ENCODE measurements around the gene SLC25A44. TPM values are rescaled to one million over a fixed set of nuclear protein-coding genes. Genes with fewer than 3 reads are reported as not detected.

The SLC25A44 gene
- total RNA-seq, 1 donor from 2014 or later = 5.8 TPM

DNA sequence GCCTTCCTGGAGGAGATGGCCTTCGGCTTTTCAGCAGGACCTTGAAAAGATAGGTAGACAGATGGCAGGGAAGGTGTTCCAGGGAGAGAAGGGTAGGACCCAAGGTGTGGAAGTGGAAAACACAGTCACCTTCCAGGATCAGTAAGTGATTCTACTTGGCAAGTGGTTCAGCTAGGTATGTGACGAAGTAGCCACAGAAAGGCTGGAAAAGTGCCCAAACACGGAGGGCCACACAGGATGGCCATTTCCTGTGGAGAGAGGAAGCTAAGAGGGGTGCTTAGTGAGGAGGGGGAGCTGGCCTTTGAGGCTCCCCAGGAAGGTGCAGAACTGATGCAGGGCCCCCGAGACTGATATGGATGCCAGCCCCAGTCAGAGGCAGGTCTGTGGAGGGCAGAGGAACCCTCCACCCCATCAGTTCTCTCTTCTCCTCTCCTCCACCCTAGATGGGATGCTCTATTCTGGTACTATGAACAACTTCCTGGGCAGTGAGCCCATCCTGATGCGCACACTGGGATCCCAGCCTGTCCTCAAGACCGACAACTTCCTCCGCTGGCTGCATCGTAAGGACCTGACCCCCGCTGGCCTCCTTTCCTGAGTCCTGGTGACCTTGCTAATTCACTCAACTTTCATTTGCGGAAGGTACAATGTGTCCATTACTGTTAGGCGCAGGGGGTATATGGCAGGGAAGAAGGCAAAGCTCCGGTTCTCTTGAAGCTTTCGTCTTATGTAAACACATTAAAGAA, 33.7 kb upstream of the SLC25A44 start:
- no peaks in the 10 kb centered on the region for H3K27me3 ChIP-seq (ENCODE audit: control insufficient read depth, insufficient read depth, low read length)
- no peak for FAIRE-seq
- peaks cover 9% of the 10 kb centered on the region for H3K36me3 ChIP-seq (ENCODE audit: control insufficient read depth, insufficient read depth, low read length)
- no peak overlapping the region for H3K4me3 ChIP-seq (ENCODE audit: low read depth, low read length)
- TF ChIP-seq, protein P1, sequence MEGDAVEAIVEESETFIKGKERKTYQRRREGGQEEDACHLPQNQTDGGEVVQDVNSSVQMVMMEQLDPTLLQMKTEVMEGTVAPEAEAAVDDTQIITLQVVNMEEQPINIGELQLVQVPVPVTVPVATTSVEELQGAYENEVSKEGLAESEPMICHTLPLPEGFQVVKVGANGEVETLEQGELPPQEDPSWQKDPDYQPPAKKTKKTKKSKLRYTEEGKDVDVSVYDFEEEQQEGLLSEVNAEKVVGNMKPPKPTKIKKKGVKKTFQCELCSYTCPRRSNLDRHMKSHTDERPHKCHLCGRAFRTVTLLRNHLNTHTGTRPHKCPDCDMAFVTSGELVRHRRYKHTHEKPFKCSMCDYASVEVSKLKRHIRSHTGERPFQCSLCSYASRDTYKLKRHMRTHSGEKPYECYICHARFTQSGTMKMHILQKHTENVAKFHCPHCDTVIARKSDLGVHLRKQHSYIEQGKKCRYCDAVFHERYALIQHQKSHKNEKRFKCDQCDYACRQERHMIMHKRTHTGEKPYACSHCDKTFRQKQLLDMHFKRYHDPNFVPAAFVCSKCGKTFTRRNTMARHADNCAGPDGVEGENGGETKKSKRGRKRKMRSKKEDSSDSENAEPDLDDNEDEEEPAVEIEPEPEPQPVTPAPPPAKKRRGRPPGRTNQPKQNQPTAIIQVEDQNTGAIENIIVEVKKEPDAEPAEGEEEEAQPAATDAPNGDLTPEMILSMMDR (IDR thresholded peaks at IDR 0.05; ENCODE audit: insufficient read depth, low read length, severe bottlenecking) = no peak
- DNase-seq (ENCODE audit: low read depth) = no peak

DNA sequence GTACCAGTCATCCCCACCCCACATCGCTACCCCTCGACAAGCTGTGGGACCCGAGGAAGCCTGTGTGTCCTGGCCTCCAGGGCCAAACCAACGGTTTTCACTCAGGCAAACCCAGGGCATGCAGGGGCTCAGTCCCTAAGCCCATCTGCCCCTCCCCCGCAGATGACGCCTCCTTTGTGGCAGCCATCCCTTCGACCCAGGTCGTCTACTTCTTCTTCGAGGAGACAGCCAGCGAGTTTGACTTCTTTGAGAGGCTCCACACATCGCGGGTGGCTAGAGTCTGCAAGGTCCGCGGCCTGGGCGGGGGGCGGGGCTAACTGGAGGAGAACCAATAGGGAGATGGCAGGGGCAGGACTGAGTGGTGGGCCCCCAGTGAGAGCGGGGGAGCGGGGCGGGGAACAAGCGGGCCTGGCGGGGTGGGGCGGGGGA, 33.1 kb upstream of the SLC25A44 start:
- FAIRE-seq = no peak
- no peaks in the 10 kb centered on the region for H3K27me3 ChIP-seq (ENCODE audit: control insufficient read depth, insufficient read depth, low read length)
- peaks cover 8% of the 10 kb centered on the region for H3K36me3 ChIP-seq (ENCODE audit: control insufficient read depth, insufficient read depth, low read length)

DNA sequence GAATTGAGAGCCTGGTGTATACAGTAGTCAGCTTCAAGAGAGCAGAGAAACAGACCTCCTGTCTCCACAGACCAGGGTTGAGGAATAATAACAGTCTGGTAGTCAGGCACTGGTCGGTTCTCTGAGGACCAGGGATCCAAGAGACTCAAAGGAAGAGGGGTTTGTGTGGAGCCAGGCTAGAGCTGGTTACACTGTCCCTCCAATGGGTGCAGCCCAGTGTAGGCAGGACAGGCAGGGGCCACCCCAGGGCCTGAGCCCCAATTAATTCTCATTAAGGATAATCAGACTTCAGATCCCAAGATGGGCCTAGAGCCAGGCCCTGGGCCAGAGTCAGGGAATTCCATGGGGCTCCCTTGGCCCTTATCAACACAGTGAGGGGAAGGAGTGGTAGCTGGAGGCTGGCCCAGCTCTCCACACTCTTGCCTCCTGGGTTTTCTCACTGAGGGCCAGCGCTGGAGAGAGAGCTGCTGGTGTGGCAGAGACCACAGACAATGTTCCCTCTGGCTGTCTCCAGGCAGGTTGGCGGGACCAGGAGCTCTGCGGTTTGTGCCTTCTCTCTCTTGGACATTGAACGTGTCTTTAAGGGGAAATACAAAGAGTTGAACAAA, 31.4 kb upstream of the SLC25A44 start:
- no peaks in the 10 kb centered on the region for H3K27me3 ChIP-seq (ENCODE audit: control insufficient read depth, insufficient read depth, low read length)
- FAIRE-seq (no peak), DNase-seq (ENCODE audit: low read depth) (no peak)
- no peak overlapping the region for H3K4me3 ChIP-seq (ENCODE audit: low read depth, low read length)
- peaks cover 5% of the 10 kb centered on the region for H3K36me3 ChIP-seq (ENCODE audit: control insufficient read depth, insufficient read depth, low read length)
- TF ChIP-seq, protein P1 (IDR thresholded peaks at IDR 0.05; ENCODE audit: insufficient read depth, low read length, severe bottlenecking) = no peak

More for the DNA sequence above, 33.1 kb upstream of the SLC25A44 start:
- H3K4me3 ChIP-seq (ENCODE audit: low read depth, low read length) = no peak overlapping the region
- TF ChIP-seq, protein P1 (IDR thresholded peaks at IDR 0.05; ENCODE audit: insufficient read depth, low read length, severe bottlenecking) = no peak
- DNase-seq (ENCODE audit: low read depth) = no peak

DNA sequence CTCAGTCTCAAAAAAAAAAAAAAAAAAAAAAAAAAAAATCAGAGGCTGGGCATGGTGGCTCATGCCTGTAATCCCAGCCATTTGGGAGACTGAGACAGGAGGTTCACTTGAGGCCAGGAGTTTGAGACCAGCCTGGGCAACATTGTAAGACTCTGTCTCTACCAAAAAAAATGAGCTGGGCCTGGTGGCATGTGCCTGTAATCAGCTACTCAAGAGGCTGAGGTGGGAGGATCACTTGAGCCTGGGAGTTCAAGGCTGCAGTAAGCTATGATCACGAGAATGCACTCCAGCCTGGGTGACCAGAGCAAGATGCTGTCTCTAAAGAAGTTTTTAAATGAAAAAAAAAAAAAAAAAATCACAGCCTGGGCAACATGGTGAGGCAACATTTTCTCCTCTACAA, 30.2 kb upstream of the SLC25A44 start:
- DNase-seq (ENCODE audit: low read depth) (no peak), FAIRE-seq (no peak)
- H3K36me3 ChIP-seq (ENCODE audit: control insufficient read depth, insufficient read depth, low read length) = peaks cover 3% of the 10 kb centered on the region
- H3K27me3 ChIP-seq (ENCODE audit: control insufficient read depth, insufficient read depth, low read length) = no peaks in the 10 kb centered on the region
- H3K4me3 ChIP-seq (ENCODE audit: low read depth, low read length) = no peak overlapping the region
- TF ChIP-seq, protein P1 (IDR thresholded peaks at IDR 0.05; ENCODE audit: insufficient read depth, low read length, severe bottlenecking) = no peak

DNA sequence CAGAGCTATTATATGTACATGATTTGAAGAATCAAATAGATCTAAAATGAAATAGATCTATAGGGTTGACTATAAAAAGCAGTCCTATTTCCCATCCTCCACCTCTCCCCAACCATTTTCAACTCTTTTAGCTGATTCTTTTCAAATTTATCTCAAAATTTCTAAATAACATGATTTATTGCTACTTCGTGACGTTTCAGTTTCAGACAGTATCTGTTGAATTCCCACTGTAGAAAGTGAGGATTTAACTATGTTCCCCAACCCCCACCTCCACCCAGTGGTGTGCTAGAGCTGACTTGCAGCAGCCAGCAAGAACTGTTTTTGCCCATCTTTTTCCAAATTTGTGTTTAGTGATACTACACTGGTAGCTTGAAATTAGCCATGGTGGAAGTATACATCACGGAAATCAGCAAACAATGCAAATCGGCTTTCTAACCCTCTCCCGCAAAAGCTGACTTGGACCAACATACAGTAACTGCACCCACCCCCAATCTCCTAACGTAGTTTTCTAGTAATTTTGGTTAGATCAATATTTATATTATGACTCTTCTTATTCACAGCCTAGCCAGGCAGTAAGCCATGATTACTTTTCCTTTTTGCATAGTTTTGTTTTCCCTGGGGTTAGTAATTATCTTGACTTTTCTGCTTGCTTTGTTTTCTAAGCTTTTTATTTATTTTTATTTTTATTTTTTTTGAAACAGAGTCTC, 29.6 kb upstream of the SLC25A44 start:
- Histone ChIP-seq H3K36me3 (ENCODE audit: control insufficient read depth, insufficient read depth, low read length) (peaks cover 6% of the 10 kb centered on the region), H3K4me3 (ENCODE audit: low read depth, low read length) (no peak overlapping the region), H3K27me3 (ENCODE audit: control insufficient read depth, insufficient read depth, low read length) (no peaks in the 10 kb centered on the region)
- DNase-seq (ENCODE audit: low read depth) (no peak), FAIRE-seq (no peak)
- TF ChIP-seq, protein P1 (IDR thresholded peaks at IDR 0.05; ENCODE audit: insufficient read depth, low read length, severe bottlenecking) = no peak

All from bronchial epithelial cell (primary cell).